MM.1S (cell line): ENCODE results near the gene VAPA.

Experiments
- CTCF ChIP-seq: fragments of 300-600 bp; sonication (generic); IDR thresholded peaks from 2 replicates; pipeline ENCODE4 v1.5.1; 2016; ENCODE audit warnings: antibody characterized with exemption, low read length, mixed read lengths
- EZH2 ChIP-seq: fragments of 300-600 bp; sonication (generic); optimal IDR thresholded peaks from 2 replicates; pipeline ENCODE3; 2017; ENCODE audit warnings: low read depth, mild to moderate bottlenecking, antibody characterized with exemption, low read length, mixed read lengths
- EZH2phosphoT487 ChIP-seq: fragments of 300-600 bp; sonication (generic); IDR thresholded peaks from 2 replicates; pipeline ENCODE4 v1.6.1; 2018; ENCODE audit warnings: antibody characterized with exemption, low read length

- TF ChIP-seq CTCF (no peak), EZH2phosphoT487 (no peak), EZH2 (no peak)
These were observed 68.9 kb downstream of the VAPA start for GRCh38 chr18:9982711-9983110.
